ENCODE results near the gene LGALS3BP.

GRCh38 chr17:79011451-79012147 lies 31.9 kb upstream of the LGALS3BP start:
- no peak for TF ChIP-seq CTCF (IDR thresholded peaks at IDR 0.05; ENCODE audit: low read depth, low read length, missing input control)
- no peak for TF ChIP-seq JUND (IDR thresholded peaks at IDR 0.05)
- TF ChIP-seq NR2F2 (IDR thresholded peaks at IDR 0.05) = peak; percentile 64
- no peak for TF ChIP-seq RAD21 (IDR thresholded peaks at IDR 0.05)
- no peak for TF ChIP-seq YY1 (IDR thresholded peaks at IDR 0.05)
- TF ChIP-seq ZBTB33 (IDR thresholded peaks at IDR 0.05) = no peak
- TF ChIP-seq REST (IDR thresholded peaks at IDR 0.05) = no peak
